CD4-positive, alpha-beta T cell treated with Interleukin-21 for 1 hour (primary cell): ENCODE measurements around the gene ARHGEF10L.

ENCODE experiments used
- DNase-seq: peaks from one replicate; pipeline ENCODE4 v3.0.0-alpha.2; 2020

The ARHGEF10L gene

GRCh38 chr1:17663646-17664045, 124.1 kb downstream of the ARHGEF10L start:
- DNase-seq = no peak

- DNase-seq = no peak
These were observed 124.8 kb downstream of the ARHGEF10L start for GRCh38 chr1:17664322-17664721.

GRCh38 chr1:17665054-17665453, 125.6 kb downstream of the ARHGEF10L start:
- DNase-seq = no peak

GRCh38 chr1:17665950-17666720, 126.6 kb downstream of the ARHGEF10L start:
- no peak for DNase-seq

- no peak for DNase-seq
These were observed 128.1 kb downstream of the ARHGEF10L start for GRCh38 chr1:17667641-17668040.

GRCh38 chr1:17668195-17668594, 128.7 kb downstream of the ARHGEF10L start:
- no peak for DNase-seq

- no peak for DNase-seq
These were observed 129.2 kb downstream of the ARHGEF10L start for GRCh38 chr1:17668624-17669175.

- DNase-seq = no peak
These were observed 129.8 kb downstream of the ARHGEF10L start for GRCh38 chr1:17669305-17669704.

- DNase-seq = no peak
These were observed 130.5 kb downstream of the ARHGEF10L start for GRCh38 chr1:17669866-17670451.

- no peak for DNase-seq
These were observed 131.3 kb downstream of the ARHGEF10L start for GRCh38 chr1:17670587-17671313.

GRCh38 chr1:17671314-17671705, 131.8 kb downstream of the ARHGEF10L start:
- DNase-seq = no peak

- DNase-seq = no peak
These were observed 132.2 kb downstream of the ARHGEF10L start for GRCh38 chr1:17671741-17672140.

- DNase-seq = no peak
These were observed 132.7 kb downstream of the ARHGEF10L start for GRCh38 chr1:17672226-17672625.

- DNase-seq = no peak
These were observed 134.0 kb downstream of the ARHGEF10L start for GRCh38 chr1:17673329-17674072.

- DNase-seq = no peak
These were observed 135.4 kb downstream of the ARHGEF10L start for GRCh38 chr1:17674726-17675500.

GRCh38 chr1:17675744-17676143, 136.2 kb downstream of the ARHGEF10L start:
- no peak for DNase-seq

GRCh38 chr1:17676387-17677060, 137.0 kb downstream of the ARHGEF10L start:
- DNase-seq = no peak

- DNase-seq = no peak
These were observed 138.5 kb downstream of the ARHGEF10L start for GRCh38 chr1:17678011-17678410.

GRCh38 chr1:17679856-17680255, 140.4 kb downstream of the ARHGEF10L start:
- no peak for DNase-seq

- no peak for DNase-seq
These were observed 140.8 kb downstream of the ARHGEF10L start for GRCh38 chr1:17680308-17680707.

- no peak for DNase-seq
These were observed 142.9 kb downstream of the ARHGEF10L start for GRCh38 chr1:17682400-17682799.

GRCh38 chr1:17683598-17683997, 144.1 kb downstream of the ARHGEF10L start:
- no peak for DNase-seq
